Adrenal gland (tissue), 12 donors: Measurements from ENCODE around the gene TNRC6B. TPM values are rescaled to one million over a fixed set of nuclear protein-coding genes. Genes with fewer than 3 reads are reported as not detected.

Source experiments
- DNase-seq, 7 donors: peaks; one replicate each; pipeline ENCODE4 v3.0.0-alpha.2; 2019 to 2020
- H3K27ac ChIP-seq, 5 donors: fragments of 200-600 bp; sonication (generic) in 4 of 5; 1 replicate in 3 of 5; 2 replicates in 2 of 5; pipeline versions ENCODE4 v1.5.1 to v1.8.0; 2016 to 2020; ENCODE audit warnings: mild to moderate bottlenecking in 1 of 5
- H3K27me3 ChIP-seq: fragments of 200-600 bp; 2 replicates; pipeline ENCODE4 v1.8.0; 2021
- H3K36me3 ChIP-seq, 2 donors: fragments of 200-600 bp; replicated peaks in 1 of 2; 1 replicate in 1 of 2; 2 replicates in 1 of 2; pipeline versions ENCODE4 v1.5.1 to v1.8.0; 2018 to 2022
- H3K4me1 ChIP-seq, 2 donors: fragments of 200-600 bp; replicated peaks in 1 of 2; 1 replicate in 1 of 2; 2 replicates in 1 of 2; pipeline versions ENCODE4 v1.5.1 to v1.8.0; 2018 to 2021
- H3K4me3 ChIP-seq, 4 donors: fragments of 200-600 bp; sonication (generic) in 3 of 4; one replicate each; pipeline ENCODE4 v1.5.1; 2016 to 2018
- H3K9me3 ChIP-seq, 3 donors: fragments of 200-600 bp; sonication (generic) in 1 of 3; replicated peaks in 1 of 3; 1 replicate in 2 of 3; 2 replicates in 1 of 3; pipeline versions ENCODE4 v1.5.1 to v1.8.0; 2016 to 2021
- CTCF ChIP-seq, 6 experiments: fragments of 450-650 bp in 4 of 6; fragments of 200-600 bp in 2 of 6; sonication (generic) in 1 of 6; IDR thresholded peaks; 1 replicate in 5 of 6; 2 replicates in 1 of 6; pipeline versions ENCODE4 v1.5.1 to v1.8.0; 2016 to 2021; ENCODE audit warnings: antibody characterized with exemption in 6 of 6, mild to moderate bottlenecking in 2 of 6, moderate library complexity in 1 of 6
- POLR2A ChIP-seq, 2 donors: fragments of 450-650 bp; IDR thresholded peaks; one replicate each; pipeline ENCODE4 v1.6.1; 2017; ENCODE audit warnings: antibody characterized with exemption in 2 of 2, mild to moderate bottlenecking in 2 of 2, moderate library complexity in 1 of 2
- WGBS, 4 donors: extraction: QIAGEN DNeasy Blood & Tissue Kit in 2 of 4; methylation state at CpG; one replicate each; pipeline versions ENCODE4 v1.1.5 to v1.1.7; 2013 to 2017; 5-methylcytosine and 5-hydroxymethylcytosine counted together
- intact Hi-C, 2 donors: fragments of 100-400 bp; cut with DNase I; formaldehyde crosslinking; loops; one replicate each; pipeline versions ENCODE4 v1.14.1 to v1.15.0; 2022 to 2023
- polyA plus RNA-seq, 3 donors: library from polyadenylated mRNA; stranded (reverse); fragments of 200-250 nt in 2 of 3; fragments of 350-450 nt in 1 of 3; fragmentation: Illumina TruSeq in 1 of 3; extraction: RNeasy Lipid Tissue Mini Kit (QIAGEN cat#74804) in 1 of 3; gene quantifications; one replicate each; pipeline ENCODE4 v1.2.3, GENCODE V29; 2013 to 2014
- total RNA-seq, 9 donors: library from RNA; depleted of rRNA in 4 of 9; stranded (reverse); fragments of >200 nt in 4 of 9; fragments of 120-200 nt in 1 of 9; fragmentation: NEBNext Ultra II Directional in 1 of 9; extraction: Animal tissue kit (Norgen Biotek cat#: 25700) in 1 of 9; gene quantifications; one replicate each; pipeline versions ENCODE4 v1.1.0 to v1.2.4, GENCODE V29; 2013 to 2023
- donor health status: healthy with polysubstance abuse.
- donor health status: Bipolar disorder and iron deficiency.
- donor health status: DM: yes; HTN: yes; CAD: no.
- donor health status: DM: no; HTN: no; CAD: no.
- donor health status: DM: no; HTN: no; CAD: no.
- donor health status: DM: yes; HTN: yes; CAD: no.

TNRC6B gene
- total and polyA plus RNA-seq, 12 donors, result 2.8 to 57.6 (median 32.8) TPM

GRCh38 chr22:40381461-40381860 is 203.7 kb downstream of the TNRC6B start:
- intact Hi-C loops, result no loop called here
- no peak overlapping the region for H3K27ac ChIP-seq

GRCh38 chr22:40383905-40384304 is 206.2 kb downstream of the TNRC6B start:
- TF ChIP-seq POLR2A (IDR thresholded peaks at IDR 0.05) (no peak), CTCF (IDR thresholded peaks at IDR 0.05) (no peak)
- Histone ChIP-seq H3K4me1 (peaks cover 4 to 21% of the 10 kb centered on the region in 2 donors), H3K27ac (peak overlapping the region in 2 of 5 donors; percentile 4 to 55), H3K9me3 (no peaks in the 10 kb centered on the region), H3K4me3 (no peak overlapping the region), H3K27me3 (no peaks in the 10 kb centered on the region), H3K36me3 (no peaks in the 10 kb centered on the region)
- 28 to 44% (median 31%) methylated on average over 3 of the region's 3 CpGs for WGBS, 4 donors
- intact Hi-C loops, result no loop called here
- peak; percentile 52 to 84 (median 79) for DNase-seq

More at GRCh38 chr22:40381461-40381860, 203.7 kb downstream of the TNRC6B start:
- no peaks in the 10 kb centered on the region for H3K36me3 ChIP-seq
- TF ChIP-seq POLR2A (IDR thresholded peaks at IDR 0.05), result no peak
- no peak for TF ChIP-seq CTCF (IDR thresholded peaks at IDR 0.05)
- 97 to 99% (median 98%) methylated on average over 3 of the region's 3 CpGs for WGBS, 4 donors
- DNase-seq, result no peak
- no peaks in the 10 kb centered on the region for H3K27me3 ChIP-seq
- peaks cover 4 to 21% of the 10 kb centered on the region in 2 donors for H3K4me1 ChIP-seq
- H3K9me3 ChIP-seq, result no peaks in the 10 kb centered on the region
- H3K4me3 ChIP-seq, result no peak overlapping the region

DNA sequence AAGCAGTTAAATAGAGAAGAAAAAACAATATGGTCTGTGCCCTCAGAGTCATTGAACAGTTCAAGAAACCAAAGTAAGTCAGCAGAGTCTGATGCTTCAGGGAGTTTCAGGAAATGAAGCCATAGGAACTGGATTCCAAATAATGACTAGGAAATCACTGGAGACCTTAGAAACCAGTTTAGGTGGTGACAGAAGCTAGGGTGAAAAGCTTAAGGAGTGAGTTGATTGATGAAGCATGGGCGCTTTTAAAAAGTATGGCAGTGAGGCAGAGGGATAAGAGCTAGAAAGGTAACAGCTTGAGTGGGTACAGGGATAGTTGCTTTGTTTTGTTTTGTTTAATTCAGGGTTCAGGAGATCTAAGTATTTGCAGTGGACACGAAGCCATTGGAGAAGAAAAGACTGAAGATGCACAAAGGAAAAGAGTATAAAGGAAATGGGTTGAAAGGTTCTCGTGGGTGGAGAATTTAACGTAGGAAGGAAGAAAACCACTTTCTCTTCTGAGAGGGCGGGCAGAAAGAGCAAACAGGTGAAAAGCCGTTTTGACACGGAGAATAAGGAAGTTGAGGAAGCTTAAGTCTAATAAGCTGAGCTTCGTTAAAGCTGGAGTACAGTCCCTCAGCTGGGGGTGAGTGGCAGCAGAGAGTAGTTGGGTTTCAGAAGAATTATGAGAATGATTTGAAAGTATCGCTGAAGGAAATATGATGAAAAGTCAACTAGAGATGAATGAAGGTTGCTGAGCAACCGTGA is 207.5 kb downstream of the TNRC6B start:
- no peak overlapping the region for H3K4me3 ChIP-seq
- DNase-seq, result no peak
- no peak overlapping the region for H3K27ac ChIP-seq
- H3K4me1 ChIP-seq, result peaks cover 4 to 21% of the 10 kb centered on the region in 2 donors
- no peaks in the 10 kb centered on the region for H3K36me3 ChIP-seq
- TF ChIP-seq CTCF (IDR thresholded peaks at IDR 0.05) (no peak), POLR2A (IDR thresholded peaks at IDR 0.05) (no peak)
- no peaks in the 10 kb centered on the region for H3K9me3 ChIP-seq
- no peaks in the 10 kb centered on the region for H3K27me3 ChIP-seq
- WGBS, 4 donors, result 73 to 78% (median 77%) methylated on average over 10 of the region's 10 CpGs
- intact Hi-C loops, result no loop called here

Other genes starting within 250 kb of the TNRC6B start
- gene TMA7B, start 217.5 kb upstream of the TNRC6B start, total RNA-seq, result not detected
- gene TMA7B, start 217.5 kb upstream of the TNRC6B start, polyA plus RNA-seq, result under 1 TPM in 1 of 3 donors, not detected in 2; 0.07 TPM
- under 1 TPM in 8 of 9 donors, not detected in 1; 0.06 to 0.39 (median 0.12) TPM for gene FAM83F, start 183.0 kb upstream of the TNRC6B start, total RNA-seq
- gene FAM83F, start 183.0 kb upstream of the TNRC6B start, polyA plus RNA-seq, result under 1 TPM; under 0.01 to 0.13 (median 0.09) TPM
- gene ADSL, start 168.6 kb downstream of the TNRC6B start, total RNA-seq, result 100 to 1,000 TPM in 1 of 9 donors, 10 to 100 TPM in 8; 26.8 to 107 (median 60.4) TPM
- 10 to 100 TPM; 41.3 to 67.0 (median 44.2) TPM for gene ADSL, start 168.6 kb downstream of the TNRC6B start, polyA plus RNA-seq
- gene SGSM3, start 192.7 kb downstream of the TNRC6B start, total RNA-seq, result 100 to 1,000 TPM in 1 of 9 donors, 10 to 100 TPM in 8; 48.2 to 107 (median 63.3) TPM
- gene SGSM3, start 192.7 kb downstream of the TNRC6B start, polyA plus RNA-seq, result 100 to 1,000 TPM in 2 of 3 donors, 10 to 100 TPM in 1; 19.2 to 220 (median 205) TPM